ENCODE data around the gene CRIP1.

Gene CRIP1

GRCh38 chr14:105486163-105486973, at the start of gene CRIP1:
CRIP1 (plus strand) TSS chr14:105486886; CDS start chr14:105487260, 374 bp downstream.
- DNase-seq: no peak

GRCh38 chr14:105436891-105437722, 49.6 kb upstream of the CRIP1 start:
- no peak for DNase-seq

- no peak for DNase-seq
These were observed 48.8 kb upstream of the CRIP1 start for GRCh38 chr14:105437723-105438500.

- DNase-seq: no peak
These were observed 47.5 kb upstream of the CRIP1 start for GRCh38 chr14:105439179-105439578.

- DNase-seq: no peak
These were observed 46.8 kb upstream of the CRIP1 start for GRCh38 chr14:105439710-105440553.

- no peak for DNase-seq
These were observed 46.2 kb upstream of the CRIP1 start for GRCh38 chr14:105440554-105440900.

GRCh38 chr14:105440992-105441391, 45.7 kb upstream of the CRIP1 start:
- DNase-seq: no peak

- no peak for DNase-seq
These were observed 44.6 kb upstream of the CRIP1 start for GRCh38 chr14:105442125-105442524.

- no peak for DNase-seq
These were observed 43.9 kb upstream of the CRIP1 start for GRCh38 chr14:105442834-105443233.

- no peak for DNase-seq
These were observed 41.8 kb upstream of the CRIP1 start for GRCh38 chr14:105444859-105445258.

- no peak for DNase-seq
These were observed 41.4 kb upstream of the CRIP1 start for GRCh38 chr14:105445290-105445689.

- DNase-seq: no peak
These were observed 40.5 kb upstream of the CRIP1 start for GRCh38 chr14:105445901-105446845.

- no peak for DNase-seq
These were observed 39.7 kb upstream of the CRIP1 start for GRCh38 chr14:105446971-105447370.

GRCh38 chr14:105447651-105448640, 38.7 kb upstream of the CRIP1 start:
- no peak for DNase-seq

- DNase-seq: peak; percentile 1 to 7
These were observed 38.0 kb upstream of the CRIP1 start for GRCh38 chr14:105448706-105449111.

GRCh38 chr14:105449276-105450122, 37.2 kb upstream of the CRIP1 start:
- no peak for DNase-seq

- DNase-seq: no peak
These were observed 36.6 kb upstream of the CRIP1 start for GRCh38 chr14:105450123-105450505.

GRCh38 chr14:105450864-105451720, 35.6 kb upstream of the CRIP1 start:
- DNase-seq: no peak

Measured in bone marrow (tissue), 2 donors.